ENCODE results near the gene TGFBR3L. TPM values are rescaled to one million over a fixed set of nuclear protein-coding genes. Genes with fewer than 3 reads are reported as not detected.
A peak's percentile ranks its signal among the peaks of the same experiment; 100 is the strongest.

Gene TGFBR3L
- total and polyA plus RNA-seq, 2 of the 13 experiments (the other 11 are each of a cell fraction or from before 2014, with no cell fraction given) = 0.20 to 1.0 TPM

DNA sequence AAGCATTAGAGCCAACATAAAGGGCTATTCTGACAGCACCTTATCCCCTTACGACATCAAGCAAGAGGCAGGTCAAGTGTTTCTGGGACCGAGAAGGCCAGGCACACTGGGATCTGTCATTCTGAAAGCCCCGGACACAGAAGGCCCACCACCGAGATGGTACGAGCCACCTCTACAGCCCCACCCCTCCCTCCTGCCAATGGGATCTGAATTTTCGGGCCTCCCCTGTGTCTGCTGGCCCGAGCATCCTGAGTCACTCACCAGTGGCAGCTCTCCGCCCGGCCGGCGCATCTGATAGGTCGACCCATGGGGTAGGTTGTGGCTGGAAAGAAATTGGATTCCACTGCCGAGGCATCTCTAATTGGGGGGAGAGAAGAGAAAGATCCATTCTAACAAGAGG is 26.2 kb downstream of the TGFBR3L start:
- FAIRE-seq (no peak), ATAC-seq (no peak), DNase-seq (ENCODE audit: low spot score) (no peak)
- Histone ChIP-seq H3K4me1 (ENCODE audit: insufficient read depth, low read length) (peaks cover 38% of the 10 kb centered on the region), H3K9ac (ENCODE audit: insufficient read depth, low read depth, low read length) (no peak overlapping the region), H3K4me2 (ENCODE audit: low read depth, low read length) (no peak overlapping the region), H2AFZ (ENCODE audit: low read length) (no peak overlapping the region), H3K27ac (ENCODE audit: extremely low read length, insufficient read depth, low read length) (no peak overlapping the region), H3K4me3 (replicated peaks in 1 of 3; ENCODE audit: insufficient read depth in 1 of 3, low read depth in 2 of 3, low read length in 3 of 3) (no peak overlapping the region), H3K36me3 (replicated peaks in 1 of 2; ENCODE audit: control insufficient read depth in 1 of 2, insufficient read depth in 2 of 2, low read length in 2 of 2) (peaks cover 12 to 45% of the 10 kb centered on the region in 2 experiments), H4K20me1 (ENCODE audit: insufficient read depth, low read length) (0 out of 2 replicates have a peak, but pooled peaks cover 2% of the 10 kb centered on the region), H3K9me3 (ENCODE audit: low read length) (no peaks in the 10 kb centered on the region), H3K27me3 (ENCODE audit: control insufficient read depth in 1 of 2, insufficient read depth in 2 of 2, low read length in 2 of 2) (peaks cover 0 to 3% of the 10 kb centered on the region in 2 experiments; a peak in 1 of 5 replicates), H3K79me2 (ENCODE audit: insufficient read depth, low read length) (peaks cover 32% of the 10 kb centered on the region)
- TF ChIP-seq RBFOX2 (IDR thresholded peaks at IDR 0.05; ENCODE audit: low read depth, low read length) = 0 out of 2 replicates have a peak, but pooled peaks have one; percentile 28
- TF ChIP-seq, protein P1, sequence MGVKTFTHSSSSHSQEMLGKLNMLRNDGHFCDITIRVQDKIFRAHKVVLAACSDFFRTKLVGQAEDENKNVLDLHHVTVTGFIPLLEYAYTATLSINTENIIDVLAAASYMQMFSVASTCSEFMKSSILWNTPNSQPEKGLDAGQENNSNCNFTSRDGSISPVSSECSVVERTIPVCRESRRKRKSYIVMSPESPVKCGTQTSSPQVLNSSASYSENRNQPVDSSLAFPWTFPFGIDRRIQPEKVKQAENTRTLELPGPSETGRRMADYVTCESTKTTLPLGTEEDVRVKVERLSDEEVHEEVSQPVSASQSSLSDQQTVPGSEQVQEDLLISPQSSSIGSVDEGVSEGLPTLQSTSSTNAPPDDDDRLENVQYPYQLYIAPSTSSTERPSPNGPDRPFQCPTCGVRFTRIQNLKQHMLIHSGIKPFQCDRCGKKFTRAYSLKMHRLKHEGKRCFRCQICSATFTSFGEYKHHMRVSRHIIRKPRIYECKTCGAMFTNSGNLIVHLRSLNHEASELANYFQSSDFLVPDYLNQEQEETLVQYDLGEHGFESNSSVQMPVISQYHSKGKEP (CRISPR knock-in tag; IDR thresholded peaks at IDR 0.05) = no peak
- intact Hi-C loops (cut with micrococcal nuclease; ENCODE audit: unreplicated experiment) = no loop called here
- WGBS (ENCODE audit: low lambda C conversion rate) = 97% methylated on average over 12 of the region's 13 CpGs
- BruUV-seq (replicated peaks) = no TSS peak
- ChIA-PET CTCF (ENCODE audit: low intra/inter-chr PET ratio, low total read pairs) (no interaction called here), POLR2A (interaction anchor here (0.7 kb wide), 1 partner anchor 235 kb away, joined by 3 read pairs; no protein-coding TSS in a partner anchor)
- in situ Hi-C loops (cut with HindIII; ENCODE audit: extremely low pct_ligation_motif_present, low pct_unique_long_range_greater_than_20kb) = no loop called here

DNA sequence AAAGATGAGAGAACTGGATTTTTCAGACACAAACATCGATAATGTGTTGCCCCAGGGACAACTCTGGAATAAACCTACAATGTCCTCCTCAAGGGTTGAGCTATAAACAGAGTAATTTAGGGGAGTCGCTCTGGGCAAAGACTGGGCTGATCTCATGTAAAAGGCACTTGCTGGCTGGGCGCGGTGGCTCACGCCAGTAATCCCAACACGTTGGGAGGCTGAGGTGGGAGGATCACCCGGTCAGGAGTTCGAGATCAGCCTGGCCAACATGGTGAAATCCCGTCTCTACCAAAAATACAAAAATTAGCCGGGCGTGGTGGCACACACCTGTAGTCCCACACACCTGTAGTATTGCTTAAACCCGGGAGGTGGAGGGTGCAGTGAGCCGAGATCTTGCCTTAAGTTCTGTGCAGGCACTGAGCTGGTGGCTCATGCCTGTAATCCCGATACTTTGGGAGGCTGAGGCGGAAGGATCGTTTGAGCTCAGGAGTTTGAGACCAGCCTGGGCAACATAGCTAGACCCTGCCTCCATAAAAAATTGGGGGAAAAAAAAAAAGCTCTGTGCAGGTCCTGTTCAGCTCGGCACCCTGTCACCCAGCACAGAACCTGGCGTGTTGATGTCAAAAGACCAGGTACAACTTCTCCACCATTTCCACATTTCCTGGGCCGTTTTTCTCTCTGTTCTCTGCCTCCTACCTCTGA is 27.4 kb downstream of the TGFBR3L start:
- peak overlapping the region; percentile 82 for H3K4me2 ChIP-seq (ENCODE audit: low read depth, low read length)
- ATAC-seq (no peak), DNase-seq (ENCODE audit: low spot score) (no peak), FAIRE-seq (no peak)
- H3K9ac ChIP-seq (ENCODE audit: insufficient read depth, low read depth, low read length) = peak overlapping the region; percentile 100
- no peak overlapping the region for H2AFZ ChIP-seq (ENCODE audit: low read length)
- intact Hi-C loops (cut with micrococcal nuclease; ENCODE audit: unreplicated experiment) = no loop called here
- peaks cover 10 to 35% of the 10 kb centered on the region in 2 experiments for H3K36me3 ChIP-seq (replicated peaks in 1 of 2; ENCODE audit: control insufficient read depth in 1 of 2, insufficient read depth in 2 of 2, low read length in 2 of 2)
- TF ChIP-seq XRCC5 (optimal IDR thresholded peaks at IDR 0.05; ENCODE audit: low read length) (no peak), ZNF777 (CRISPR knock-in tag; IDR thresholded peaks at IDR 0.05) (0 out of 2 replicates have a peak, but pooled peaks have one; percentile 1), ZNF121 (CRISPR knock-in tag; IDR thresholded peaks at IDR 0.05) (peak; percentile 74), RORA (CRISPR knock-in tag; IDR thresholded peaks at IDR 0.05) (no peak), GTF2F1 (IDR thresholded peaks at IDR 0.05; ENCODE audit: low read length) (no peak)
- H3K9me3 ChIP-seq (ENCODE audit: low read length) = no peaks in the 10 kb centered on the region
- in situ Hi-C loops (cut with HindIII; ENCODE audit: extremely low pct_ligation_motif_present, low pct_unique_long_range_greater_than_20kb) = no loop called here
- POLR2A ChIA-PET = interaction anchor here (2.7 kb wide), 1 partner anchor 12 kb away, joined by 57 read pairs; no protein-coding TSS in a partner anchor
- no peak overlapping the region for H3K27ac ChIP-seq (ENCODE audit: extremely low read length, insufficient read depth, low read length)
- no TSS peak for BruUV-seq (replicated peaks)
- peak overlapping the region; percentile 63 to 98 (median 91); a peak in 5 of 6 replicates for H3K4me3 ChIP-seq (replicated peaks in 1 of 3; ENCODE audit: insufficient read depth in 1 of 3, low read depth in 2 of 3, low read length in 3 of 3)
- peaks cover 32% of the 10 kb centered on the region for H3K79me2 ChIP-seq (ENCODE audit: insufficient read depth, low read length)
- WGBS (ENCODE audit: low lambda C conversion rate) = 92% methylated on average over 19 of the region's 19 CpGs
- H3K4me1 ChIP-seq (ENCODE audit: insufficient read depth, low read length) = peaks cover 38% of the 10 kb centered on the region
- peaks cover 0 to 3% of the 10 kb centered on the region in 2 experiments; a peak in 1 of 5 replicates for H3K27me3 ChIP-seq (ENCODE audit: control insufficient read depth in 1 of 2, insufficient read depth in 2 of 2, low read length in 2 of 2)
- 0 out of 2 replicates have a peak, but pooled peaks cover 2% of the 10 kb centered on the region for H4K20me1 ChIP-seq (ENCODE audit: insufficient read depth, low read length)
- CTCF ChIA-PET (ENCODE audit: low intra/inter-chr PET ratio, low total read pairs) = no interaction called here

All from HepG2 (cell line).